ENCODE measurements around the gene DDOST. TPM values are rescaled to one million over a fixed set of nuclear protein-coding genes. Genes with fewer than 3 reads are reported as not detected.

The DDOST gene
- total RNA-seq, 4 donors from 2014 or later = 86.4 to 126 (median 103) TPM

DNA sequence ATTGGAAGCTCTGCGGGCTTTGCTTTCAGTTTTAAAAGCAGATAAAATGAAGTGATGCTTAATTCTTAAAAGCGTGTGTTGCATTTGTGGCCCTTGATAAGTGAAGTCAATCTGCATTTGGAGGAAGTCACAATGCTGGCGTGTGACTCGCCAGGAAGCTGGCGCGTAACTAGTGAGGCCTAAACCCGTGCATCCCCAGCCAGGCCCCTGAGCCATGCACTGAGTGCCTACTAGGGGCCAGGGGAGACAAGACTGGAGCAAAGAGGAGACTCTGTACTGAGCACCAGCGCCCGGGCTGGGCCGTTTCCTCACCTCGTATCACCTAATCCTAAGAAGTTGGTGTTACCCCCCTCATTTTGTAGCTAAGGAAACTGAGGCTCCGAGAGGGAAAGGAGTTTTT lies 4.6 kb upstream of the DDOST start:
- DNase-seq (ENCODE audit: extremely low spot score) = no peak
- H3K36me3 ChIP-seq = peaks cover 0 to 6% (median 0%) of the 10 kb centered on the region in 4 donors
- intact Hi-C loops (cut with DNase I) = no loop called here
- TF ChIP-seq EP300 (IDR thresholded peaks at IDR 0.05) (no peak), POLR2A (IDR thresholded peaks at IDR 0.05; ENCODE audit: low read depth) (no peak), POLR2AphosphoS5 (IDR thresholded peaks at IDR 0.05) (no peak)
- TF ChIP-seq, protein P1, sequence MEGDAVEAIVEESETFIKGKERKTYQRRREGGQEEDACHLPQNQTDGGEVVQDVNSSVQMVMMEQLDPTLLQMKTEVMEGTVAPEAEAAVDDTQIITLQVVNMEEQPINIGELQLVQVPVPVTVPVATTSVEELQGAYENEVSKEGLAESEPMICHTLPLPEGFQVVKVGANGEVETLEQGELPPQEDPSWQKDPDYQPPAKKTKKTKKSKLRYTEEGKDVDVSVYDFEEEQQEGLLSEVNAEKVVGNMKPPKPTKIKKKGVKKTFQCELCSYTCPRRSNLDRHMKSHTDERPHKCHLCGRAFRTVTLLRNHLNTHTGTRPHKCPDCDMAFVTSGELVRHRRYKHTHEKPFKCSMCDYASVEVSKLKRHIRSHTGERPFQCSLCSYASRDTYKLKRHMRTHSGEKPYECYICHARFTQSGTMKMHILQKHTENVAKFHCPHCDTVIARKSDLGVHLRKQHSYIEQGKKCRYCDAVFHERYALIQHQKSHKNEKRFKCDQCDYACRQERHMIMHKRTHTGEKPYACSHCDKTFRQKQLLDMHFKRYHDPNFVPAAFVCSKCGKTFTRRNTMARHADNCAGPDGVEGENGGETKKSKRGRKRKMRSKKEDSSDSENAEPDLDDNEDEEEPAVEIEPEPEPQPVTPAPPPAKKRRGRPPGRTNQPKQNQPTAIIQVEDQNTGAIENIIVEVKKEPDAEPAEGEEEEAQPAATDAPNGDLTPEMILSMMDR (IDR thresholded peaks at IDR 0.05) = no peak
- WGBS = 81% methylated on average over 7 of the region's 12 CpGs
- H3K4me3 ChIP-seq = no peak overlapping the region
- peaks cover 8 to 11% (median 10%) of the 10 kb centered on the region in 4 donors for H3K4me1 ChIP-seq
- no peaks in the 10 kb centered on the region for H3K9me3 ChIP-seq
- no peaks in the 10 kb centered on the region for H3K27me3 ChIP-seq
- peak overlapping the region in 2 of 4 donors; percentile 23 to 28 for H3K27ac ChIP-seq (replicated peaks in 1 of 4)

DNA sequence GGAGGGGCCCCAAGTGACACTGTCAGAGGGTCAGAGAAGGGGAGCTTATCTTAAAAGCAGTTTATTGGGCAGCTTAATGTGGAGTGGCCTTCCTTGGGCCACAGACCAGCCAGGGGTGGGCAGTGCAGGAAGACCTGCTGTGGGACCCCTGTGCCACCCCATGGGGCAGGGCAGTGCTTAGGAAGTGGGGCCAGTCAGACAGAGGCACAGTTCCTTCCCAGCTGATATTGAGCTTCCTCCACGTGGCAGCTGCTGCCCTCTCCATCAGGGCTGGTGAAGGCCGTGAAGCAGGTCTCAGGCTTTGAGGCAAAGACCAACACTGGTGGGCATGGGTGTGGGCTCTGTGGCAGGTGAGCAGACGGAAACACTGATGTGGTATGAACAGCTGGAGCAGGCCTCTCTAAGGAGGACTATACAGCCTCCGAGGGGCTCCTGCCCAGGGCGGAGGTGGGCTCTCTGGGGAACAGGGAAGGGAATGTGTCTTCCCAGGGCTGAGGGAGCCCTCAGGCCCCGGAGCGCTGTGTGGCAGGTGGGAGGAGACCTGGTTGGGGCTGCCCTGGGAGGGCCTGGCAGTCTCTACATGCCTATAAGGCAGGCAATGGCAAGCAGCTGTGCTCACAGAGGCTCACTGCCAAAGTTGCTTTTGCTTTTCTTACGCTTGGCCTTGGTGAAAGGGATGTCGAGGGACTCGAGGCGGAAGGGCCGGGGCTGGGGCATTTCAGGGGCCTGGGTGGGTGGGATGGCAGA lies 3.0 kb upstream of the DDOST start:
- peaks cover 0 to 7% (median 0%) of the 10 kb centered on the region in 4 donors for H3K36me3 ChIP-seq
- intact Hi-C loops (cut with DNase I) = no loop called here
- no peak overlapping the region for H3K27ac ChIP-seq (replicated peaks in 1 of 4)
- DNase-seq (ENCODE audit: extremely low spot score) = no peak
- no peaks in the 10 kb centered on the region for H3K9me3 ChIP-seq
- peaks cover 21 to 27% (median 25%) of the 10 kb centered on the region in 4 donors for H3K4me1 ChIP-seq
- 78% methylated on average over 9 of the region's 12 CpGs for WGBS
- TF ChIP-seq, protein P1 (IDR thresholded peaks at IDR 0.05) = no peak
- TF ChIP-seq EP300 (IDR thresholded peaks at IDR 0.05) (no peak), POLR2AphosphoS5 (IDR thresholded peaks at IDR 0.05) (no peak), POLR2A (IDR thresholded peaks at IDR 0.05; ENCODE audit: low read depth) (no peak)
- no peaks in the 10 kb centered on the region for H3K27me3 ChIP-seq
- H3K4me3 ChIP-seq = no peak overlapping the region

DNA sequence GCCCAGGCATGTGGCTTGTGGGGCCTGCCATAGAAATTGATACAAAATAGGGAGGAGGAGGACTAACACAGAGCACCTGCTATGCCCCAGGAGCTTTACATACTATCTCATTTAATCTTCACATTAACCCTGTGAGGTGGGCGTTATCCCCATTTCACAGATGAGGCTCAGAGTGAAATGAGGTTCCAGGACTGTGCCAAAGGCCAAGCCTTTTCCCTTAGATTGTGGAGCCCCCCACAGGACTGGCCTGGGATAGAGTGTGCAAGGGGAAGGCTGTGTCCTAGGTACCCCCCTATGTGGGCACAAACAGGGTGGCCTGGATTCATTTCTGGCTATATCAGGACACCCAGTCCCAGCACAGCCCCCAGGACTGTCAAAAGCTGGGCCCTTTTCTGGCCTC lies 2.2 kb upstream of the DDOST start:
- 79% methylated on average over 1 of the region's 1 CpG for WGBS
- H3K9me3 ChIP-seq = no peaks in the 10 kb centered on the region
- H3K4me1 ChIP-seq = peaks cover 29 to 35% (median 33%) of the 10 kb centered on the region in 4 donors
- no peaks in the 10 kb centered on the region for H3K27me3 ChIP-seq
- no peak overlapping the region for H3K4me3 ChIP-seq
- no peak overlapping the region for H3K27ac ChIP-seq (replicated peaks in 1 of 4)
- peaks cover 0 to 11% (median under 1%) of the 10 kb centered on the region in 4 donors for H3K36me3 ChIP-seq
- intact Hi-C loops (cut with DNase I) = no loop called here
- TF ChIP-seq POLR2AphosphoS5 (IDR thresholded peaks at IDR 0.05) = no peak
- TF ChIP-seq POLR2A (IDR thresholded peaks at IDR 0.05; ENCODE audit: low read depth) = no peak
- TF ChIP-seq, protein P1 (IDR thresholded peaks at IDR 0.05) = no peak
- TF ChIP-seq EP300 (IDR thresholded peaks at IDR 0.05) = no peak
- DNase-seq (ENCODE audit: extremely low spot score) = no peak

DNA sequence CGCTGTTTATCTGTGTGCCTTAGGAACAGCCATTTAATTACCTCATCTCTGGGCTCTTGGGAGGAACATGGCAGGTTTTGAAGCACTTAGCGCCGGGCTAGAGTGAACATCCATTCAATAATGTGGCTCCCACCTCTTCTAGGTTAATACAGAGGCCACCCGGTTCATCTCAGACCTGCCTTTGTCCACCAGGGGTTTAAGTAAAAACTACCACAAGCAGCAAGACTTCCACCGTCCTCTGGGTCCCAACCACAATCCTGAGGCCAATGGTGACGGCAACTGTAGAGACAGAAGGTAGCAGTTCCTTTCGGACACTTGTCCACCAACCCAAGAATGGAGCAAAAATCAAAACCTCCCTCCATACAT lies 924 bp upstream of the DDOST start:
- Histone ChIP-seq H3K9me3 (no peaks in the 10 kb centered on the region), H3K4me1 (peaks cover 35 to 43% (median 37%) of the 10 kb centered on the region in 4 donors), H3K36me3 (peaks cover 5 to 24% (median 13%) of the 10 kb centered on the region in 4 donors), H3K27ac (replicated peaks in 1 of 4) (peak overlapping the region; percentile 79 to 90 (median 82)), H3K4me3 (peak overlapping the region; percentile 86 to 94 (median 90)), H3K27me3 (no peaks in the 10 kb centered on the region)
- DNase-seq (ENCODE audit: extremely low spot score) = no peak
- 54% methylated on average over 6 of the region's 7 CpGs for WGBS
- intact Hi-C loops (cut with DNase I) = no loop called here
- TF ChIP-seq, protein P1 (IDR thresholded peaks at IDR 0.05) = no peak
- no peak for TF ChIP-seq POLR2AphosphoS5 (IDR thresholded peaks at IDR 0.05)
- TF ChIP-seq EP300 (IDR thresholded peaks at IDR 0.05) = no peak
